Measurements from ENCODE around the gene CAPZA1.

GRCh38 chr1:112646225-112646624 lies 26.6 kb downstream of the CAPZA1 start:
- no peak for TF ChIP-seq CTCF (conservative IDR thresholded peaks at IDR 0.05; ENCODE audit: low read depth, low read length)
- no peak for TF ChIP-seq EZH2 (IDR thresholded peaks at IDR 0.05; ENCODE audit: low read length, unreplicated experiment)

Data from PC-3 (cell line).